IMR-90 (cell line): Measurements from ENCODE around the gene ATP1A1. TPM values are rescaled to one million over a fixed set of nuclear protein-coding genes. Genes with fewer than 3 reads are reported as not detected.

Experiments used
- ATAC-seq: fragments of 200-7000 bp; cut with Tn5 transposase; 2 replicates; pipeline ENCODE4 v1.9.1; 2020; ENCODE audit warnings: low read depth, mild to moderate bottlenecking, moderate library complexity
- BruUV-seq: library from RNA; stranded (reverse); fragments of 400-500 nt; replicated peaks from 2 replicates; lab custom pipeline; 2021; lab: Mats Ljungman, UMichigan
- CTCF ChIA-PET: fragments of 300-600 bp; formaldehyde crosslinking; extraction: SDS; loops from one replicate; lab custom pipeline; 2021; ENCODE audit warnings: antibody characterized with exemption; lab: Yijun Ruan, JAX
- POLR2A ChIA-PET: fragments of 300-600 bp; sonication (Branson Sonifier 250); formaldehyde crosslinking; loops from one replicate; lab custom pipeline; 2022; ENCODE audit warnings: antibody characterized with exemption; ENCODE audit not compliant: unreplicated experiment; lab: Charles Lee
- DNase-seq: peaks from one replicate; pipeline ENCODE4 v3.0.0; 2013
- H2AFZ ChIP-seq: replicated peaks from 2 replicates; pipeline ENCODE3; 2013; ENCODE audit warnings: low read length, mild to moderate bottlenecking; ENCODE audit not compliant: poor library complexity
- H2AK5ac ChIP-seq: 2 replicates; pipeline ENCODE4 v1.6.1; 2013; ENCODE audit warnings: low read depth, low read length, inconsistent platforms
- H2AK9ac ChIP-seq: replicated peaks from 2 replicates; pipeline ENCODE3; 2013; ENCODE audit warnings: mild to moderate bottlenecking, low read depth, low read length, moderate library complexity; ENCODE audit not compliant: poor library complexity
- H2BK120ac ChIP-seq: 2 replicates; pipeline ENCODE4 v1.6.1; 2013; ENCODE audit warnings: low read depth, low read length, inconsistent platforms
- H2BK15ac ChIP-seq: 3 replicates; pipeline ENCODE4 v1.6.1; 2013; ENCODE audit warnings: low read depth, low read length, inconsistent platforms
- H2BK20ac ChIP-seq: 2 replicates; pipeline ENCODE4 v1.6.1; 2013; ENCODE audit warnings: low read depth, mild to moderate bottlenecking, inconsistent platforms, low read length, moderate library complexity
- H2BK5ac ChIP-seq: 2 replicates; pipeline ENCODE4 v1.6.1; 2013; ENCODE audit warnings: mild to moderate bottlenecking, low read depth, low read length, inconsistent platforms; ENCODE audit not compliant: poor library complexity, severe bottlenecking
- H3K14ac ChIP-seq: replicated peaks from 2 replicates; pipeline ENCODE4 v1.6.1; 2013; ENCODE audit warnings: low read depth, low read length, inconsistent platforms
- H3K18ac ChIP-seq: 2 replicates; pipeline ENCODE4 v1.6.1; 2013; ENCODE audit warnings: low read depth, low read length, control low read depth
- H3K23ac ChIP-seq: 2 replicates; pipeline ENCODE4 v1.6.1; 2013; ENCODE audit warnings: low read depth, low read length, inconsistent platforms
- H3K27ac ChIP-seq: 2 replicates; pipeline ENCODE4 v1.5.1; 2013; ENCODE audit warnings: mild to moderate bottlenecking, control low read depth, low read length; ENCODE audit not compliant: insufficient read depth
- H3K27me3 ChIP-seq: 2 replicates; pipeline ENCODE4 v1.6.1; 2013; ENCODE audit warnings: low read length; ENCODE audit not compliant: control insufficient read depth, insufficient read depth
- H3K36me3 ChIP-seq: 2 replicates; pipeline ENCODE4 v1.6.1; 2013; ENCODE audit warnings: low read length, mixed read lengths; ENCODE audit not compliant: control insufficient read depth, insufficient read depth
- H3K4ac ChIP-seq: 2 replicates; pipeline ENCODE4 v1.6.1; 2013; ENCODE audit warnings: low read depth, low read length, inconsistent platforms
- H3K4me1 ChIP-seq: 2 replicates; pipeline ENCODE4 v1.6.1; 2013; ENCODE audit warnings: low read length, mixed read lengths; ENCODE audit not compliant: control insufficient read depth, insufficient read depth
- H3K4me2 ChIP-seq: 2 replicates; pipeline ENCODE4 v1.6.1; 2013; ENCODE audit warnings: low read depth, mild to moderate bottlenecking, control low read depth, low read length, moderate library complexity
- H3K4me3 ChIP-seq: 2 replicates; pipeline ENCODE4 v1.5.1; 2013; ENCODE audit warnings: low read depth, mild to moderate bottlenecking, control low read depth, low read length, moderate library complexity; ENCODE audit not compliant: insufficient read depth
- H3K56ac ChIP-seq: 2 replicates; pipeline ENCODE4 v1.6.1; 2013; ENCODE audit warnings: low read length, inconsistent platforms; ENCODE audit not compliant: insufficient read depth; ENCODE audit errors: extremely low read depth
- H3K79me1 ChIP-seq, 2 experiments: 2 replicates each; pipeline ENCODE4 v1.6.1; 2013; ENCODE audit warnings: low read length in 2 of 2, inconsistent platforms in 1 of 2, low read depth in 1 of 2
- H3K9ac ChIP-seq: 2 replicates; pipeline ENCODE4 v1.6.1; 2013; ENCODE audit warnings: low read depth, low read length, control low read depth
- H3K9me1 ChIP-seq: 2 replicates; pipeline ENCODE4 v1.6.1; 2013; ENCODE audit warnings: low read length, inconsistent platforms; ENCODE audit not compliant: insufficient read depth
- H3K9me3 ChIP-seq: 2 replicates; pipeline ENCODE4 v1.6.1; 2013; ENCODE audit warnings: low read length; ENCODE audit not compliant: control insufficient read depth, insufficient read depth
- H4K20me1 ChIP-seq: 2 replicates; pipeline ENCODE4 v1.6.1; 2013; ENCODE audit warnings: low read length, inconsistent platforms; ENCODE audit not compliant: insufficient read depth
- H4K5ac ChIP-seq: 2 replicates; pipeline ENCODE4 v1.6.1; 2013; ENCODE audit warnings: mild to moderate bottlenecking, low read depth, low read length, control low read depth
- H4K8ac ChIP-seq, 2 experiments: 2 replicates each; pipeline ENCODE4 v1.6.1; 2013; ENCODE audit warnings: low read depth in 2 of 2, low read length in 2 of 2, control low read depth in 1 of 2, inconsistent platforms in 1 of 2
- H4K91ac ChIP-seq: 2 replicates; pipeline ENCODE4 v1.6.1; 2013; ENCODE audit warnings: low read depth, low read length, inconsistent platforms; ENCODE audit not compliant: insufficient read depth
- BHLHE40 ChIP-seq: fragments of 150-350 bp; IDR thresholded peaks from 2 replicates; pipeline ENCODE4 v1.6.1; 2016; ENCODE audit warnings: mild to moderate bottlenecking, low read depth, low read length
- CHD1 ChIP-seq: IDR thresholded peaks from 2 replicates; pipeline ENCODE4 v1.6.1; 2012; ENCODE audit warnings: low read depth, low read length, improper control_type of control experiment
- CTCF ChIP-seq: conservative IDR thresholded peaks from 2 replicates; pipeline ENCODE4 v1.5.1; 2012; ENCODE audit warnings: mild to moderate bottlenecking, low read depth, low read length, improper control_type of control experiment
- ELK1 ChIP-seq: fragments of 150-350 bp; IDR thresholded peaks from 2 replicates; pipeline ENCODE4 v1.6.1; 2016; ENCODE audit warnings: low read depth, mild to moderate bottlenecking, low read length, moderate library complexity, borderline replicate concordance
- MAZ ChIP-seq: IDR thresholded peaks from 2 replicates; pipeline ENCODE4 v1.6.1; 2012; ENCODE audit warnings: low read depth, mild to moderate bottlenecking, low read length, improper control_type of control experiment, moderate library complexity, borderline replicate concordance
- POLR2A ChIP-seq: IDR thresholded peaks from 2 replicates; pipeline ENCODE4 v1.6.1; 2012; ENCODE audit warnings: mild to moderate bottlenecking, low read depth, low read length
- RAD21 ChIP-seq: IDR thresholded peaks from 2 replicates; pipeline ENCODE4 v1.6.1; 2012; ENCODE audit warnings: low read length, improper control_type of control experiment
- RCOR1 ChIP-seq: IDR thresholded peaks from 2 replicates; pipeline ENCODE4 v1.6.1; 2012; ENCODE audit warnings: mild to moderate bottlenecking, low read length, improper control_type of control experiment; ENCODE audit not compliant: insufficient replicate concordance
- WGBS, 2 experiments: methylation state at CpG; one replicate each; pipeline versions ENCODE4 v1.1.5 to v1.1.7; 2013; ENCODE audit warnings: missing lambda C conversion rate in 2 of 2; ENCODE audit not compliant: insufficient read length in 1 of 2; ENCODE audit errors: extremely low coverage in 2 of 2; 5-methylcytosine and 5-hydroxymethylcytosine counted together
- dilution Hi-C: fragments of 300-500 bp; cut with HindIII; formaldehyde crosslinking; loops from one replicate; pipeline ENCODE4 v1.14.3; 2018; ENCODE audit warnings: low sequenced_read_pairs; ENCODE audit not compliant: unreplicated experiment
- in situ Hi-C: fragments of 300-500 bp; cut with MboI; formaldehyde crosslinking; loops from 3 replicates; pipeline ENCODE4 v1.14.3; 2019; ENCODE audit warnings: low sequenced_read_pairs, inconsistent platforms, mixed read lengths
- intact Hi-C: fragments of 100-400 bp; cut with micrococcal nuclease; formaldehyde crosslinking; loops from 2 replicates; pipeline ENCODE4 v1.10.0; 2022
- polyA plus RNA-seq, 3 experiments: library from polyadenylated mRNA; depleted of rRNA; stranded (reverse); fragments of >200 nt; gene quantifications; 2 replicates each; pipeline ENCODE4 v1.2.3, GENCODE V29; 2012; ENCODE audit warnings: low replicate concordance in 1 of 3
- total RNA-seq: library from RNA; depleted of rRNA; stranded (reverse); fragments of >200 nt; gene quantifications from 2 replicates; pipeline ENCODE4 v1.2.3, GENCODE V29; 2012

ATP1A1 gene
- total and polyA plus RNA-seq, 2 of the 4 experiments (the other 2 are of a cell fraction) = 116 to 125 TPM

GRCh38 chr1:116346943-116347673, 25.9 kb upstream of the ATP1A1 start:
- Histone ChIP-seq H4K8ac (no peak overlapping the region), H3K18ac (no peak overlapping the region), H3K9ac (no peak overlapping the region), H2BK120ac (no peak overlapping the region), H3K14ac (no peak overlapping the region), H3K56ac (no peak overlapping the region), H2BK15ac (no peak overlapping the region), H2BK5ac (no peak overlapping the region), H3K9me3 (no peaks in the 10 kb centered on the region), H4K5ac (no peak overlapping the region), H2AK5ac (no peak overlapping the region), H3K9me1 (no peaks in the 10 kb centered on the region), H3K79me1 (no peaks in the 10 kb centered on the region), H3K27me3 (peaks cover 6% of the 10 kb centered on the region), H3K36me3 (no peaks in the 10 kb centered on the region), H3K4ac (no peak overlapping the region), H3K4me2 (no peak overlapping the region), H3K23ac (no peak overlapping the region), H2AK9ac (no peak overlapping the region), H2AFZ (no peak overlapping the region), H3K4me1 (no peaks in the 10 kb centered on the region), H2BK20ac (no peak overlapping the region), H3K27ac (no peak overlapping the region), H4K91ac (no peak overlapping the region), H3K4me3 (no peak overlapping the region), H4K20me1 (no peaks in the 10 kb centered on the region)
- no peak for TF ChIP-seq RAD21
- no peak for TF ChIP-seq POLR2A
- TF ChIP-seq CTCF = no peak
- TF ChIP-seq BHLHE40 = no peak
- no peak for TF ChIP-seq CHD1
- no peak for TF ChIP-seq RCOR1
- TF ChIP-seq MAZ = no peak
- TF ChIP-seq ELK1 = no peak
- intact Hi-C loops = no loop called here
- ChIA-PET POLR2A (no interaction called here), CTCF (no interaction called here)
- dilution Hi-C loops = no loop called here
- ATAC-seq (no peak), DNase-seq (no peak)
- no CpG with 5 or more reads among the region's 4 CpGs for WGBS, 2 experiments
- in situ Hi-C loops = no loop called here
- BruUV-seq = no TSS peak
